H1 (cell line): Measurements from ENCODE around the gene ALAS1. TPM values are rescaled to one million over a fixed set of nuclear protein-coding genes. Genes with fewer than 3 reads are reported as not detected.

Experiments
- CTBP2 ChIP-seq: IDR thresholded peaks from 2 replicates; pipeline ENCODE4 v1.7.0; 2011; ENCODE audit warnings: borderline replicate concordance, mild to moderate bottlenecking, moderate library complexity, mixed read lengths, low read length; ENCODE audit not compliant: insufficient read depth, insufficient read length
- GTF2F1 ChIP-seq: IDR thresholded peaks from 2 replicates; pipeline ENCODE4 v1.6.1; 2012; ENCODE audit warnings: low read depth, low read length, improper control_type of control experiment, borderline replicate concordance
- polyA plus RNA-seq, 7 experiments: library from polyadenylated mRNA; depleted of rRNA in 3 of 7; stranded (reverse) in 5 of 7; unstranded in 2 of 7; fragments of >200 nt in 5 of 7; fragments of 200-250 nt in 2 of 7; gene quantifications; 1 replicate in 5 of 7; 2 replicates in 1 of 7; 4 replicates in 1 of 7; pipeline versions ENCODE4 v1.2.1 to v1.2.3, GENCODE V29; 2011 to 2013; ENCODE audit warnings: missing spikeins in 2 of 7, mixed read lengths in 2 of 7
- total RNA-seq: library from RNA; stranded (reverse); fragmentation: NEBNext Ultra II Directional; extraction: Animal tissue kit (Norgen Biotek cat#: 25700); gene quantifications from 2 replicates; pipeline ENCODE4 v1.2.1, GENCODE V29; 2021

The ALAS1 gene
- total and polyA plus RNA-seq, 2 of the 8 experiments (the other 6 are each of a cell fraction or from before 2014, with no cell fraction given), result 45.9 to 84.4 TPM

GRCh38 chr3:52181543-52181942 is 16.4 kb upstream of the ALAS1 start (continued):
- TF ChIP-seq CTBP2 (no peak), GTF2F1 (no peak)
